Natural killer cell (primary cell): ENCODE data around the gene CLCN4. TPM values are rescaled to one million over a fixed set of nuclear protein-coding genes. Genes with fewer than 3 reads are reported as not detected.

Experiments used
- ATAC-seq, 3 donors: fragments of 150-1000 bp in 2 of 3; fragments of 200-7000 bp in 1 of 3; cut with Tn5 transposase; 1 replicate in 1 of 3; 2 replicates in 2 of 3; pipeline ENCODE4 v1.10.0; 2021; ENCODE audit warnings: mild to moderate bottlenecking in 2 of 3, moderate library complexity in 2 of 3
- DNase-seq, 2 donors: peaks; one replicate each; pipeline versions ENCODE4 v3.0.0 to v3.0.0-alpha.2; 2013 to 2021; ENCODE audit warnings: mixed read lengths in 1 of 2
- H3K27ac ChIP-seq: one replicate; pipeline ENCODE4 v1.5.1; 2013; ENCODE audit warnings: mild to moderate bottlenecking, low read length
- H3K27me3 ChIP-seq: one replicate; pipeline ENCODE4 v1.6.1; 2013; ENCODE audit warnings: low read length; ENCODE audit not compliant: control insufficient read depth, insufficient read depth
- H3K36me3 ChIP-seq: one replicate; pipeline ENCODE4 v1.6.1; 2013; ENCODE audit warnings: low read length; ENCODE audit not compliant: control insufficient read depth, insufficient read depth
- H3K4me1 ChIP-seq: one replicate; pipeline ENCODE4 v1.6.1; 2013; ENCODE audit warnings: low read length; ENCODE audit not compliant: control insufficient read depth, insufficient read depth
- H3K4me3 ChIP-seq: one replicate; pipeline ENCODE4 v1.5.1; 2013; ENCODE audit warnings: low read length
- H3K9me3 ChIP-seq: one replicate; pipeline ENCODE4 v1.6.1; 2013; ENCODE audit warnings: low read length; ENCODE audit not compliant: control insufficient read depth, insufficient read depth
- H3K27ac Mint-ChIP-seq, 2 donors: one replicate each; pipeline ENCODE4 v1.8.0; 2022; ENCODE audit warnings: mild to moderate bottlenecking in 2 of 2, mixed read lengths in 2 of 2, moderate library complexity in 1 of 2
- H3K27me3 Mint-ChIP-seq, 2 donors: one replicate each; pipeline ENCODE4 v1.8.0; 2022; ENCODE audit warnings: low read depth in 2 of 2, mixed read lengths in 2 of 2
- H3K36me3 Mint-ChIP-seq: one replicate; pipeline ENCODE4 v1.8.0; 2022; ENCODE audit warnings: mixed read lengths
- H3K4me1 Mint-ChIP-seq, 2 donors: one replicate each; pipeline ENCODE4 v1.8.0; 2022; ENCODE audit warnings: mixed read lengths in 2 of 2
- H3K4me3 Mint-ChIP-seq: one replicate; pipeline ENCODE4 v1.8.0; 2022; ENCODE audit warnings: mild to moderate bottlenecking, moderate library complexity, mixed read lengths
- H3K9me3 Mint-ChIP-seq, 2 donors: one replicate each; pipeline ENCODE4 v1.8.0; 2022; ENCODE audit warnings: mixed read lengths in 2 of 2
- WGBS: methylation state at CpG from one replicate; pipeline ENCODE4 v1.1.7; 2013; ENCODE audit warnings: missing lambda C conversion rate; ENCODE audit not compliant: insufficient coverage; 5-methylcytosine and 5-hydroxymethylcytosine counted together
- intact Hi-C: fragments of 100-400 bp; cut with micrococcal nuclease; formaldehyde crosslinking; loops from one replicate; pipeline ENCODE4 v1.14.2; 2022
- total RNA-seq, 4 donors: library from RNA; stranded (reverse); fragments of 120-200 nt in 1 of 4; gene quantifications; one replicate each; pipeline versions ENCODE4 v1.2.3 to v1.2.4, GENCODE V29; 2013 to 2022
- TF ChIP-seq, protein P1 (sequence below): fragments of 200-600 bp; IDR thresholded peaks from one replicate; pipeline ENCODE4 v1.8.0; 2022; ENCODE audit warnings: antibody characterized with exemption

The CLCN4 gene
- total RNA-seq, 3 donors from 2014 or later (not counting 1 experiment from before 2014, with no cell fraction given): 0.05 to 0.66 (median 0.23) TPM

DNA sequence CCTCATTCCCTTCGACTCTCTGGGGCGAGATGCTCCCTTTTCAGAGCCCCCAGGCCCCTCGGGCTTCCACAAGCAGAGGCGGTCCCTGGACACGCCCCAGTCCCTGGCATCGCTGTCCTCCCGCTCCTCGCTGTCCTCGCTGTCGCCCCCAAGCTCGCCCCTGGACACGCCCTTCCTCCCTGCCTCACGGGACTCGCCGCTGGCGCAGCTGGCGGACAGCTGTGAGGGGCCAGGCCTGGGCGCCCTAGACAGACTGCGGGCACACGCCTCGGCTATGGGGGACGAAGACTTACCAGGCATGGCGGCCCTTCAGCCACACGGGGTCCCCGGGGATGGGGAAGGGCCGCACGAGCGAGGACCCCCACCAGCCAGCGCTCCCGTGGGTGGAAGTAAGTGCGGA is 39.5 kb upstream of the CLCN4 start:
- H3K27me3 ChIP-seq: no peaks in the 10 kb centered on the region
- no peaks in the 10 kb centered on the region for H3K9me3 ChIP-seq
- H3K27me3 Mint-ChIP-seq: no peaks in the 10 kb centered on the region
- H3K27ac ChIP-seq: no peak overlapping the region
- H3K4me3 ChIP-seq: no peak overlapping the region
- intact Hi-C loops: loop anchor here (5.0 to 10.0 kb wide), 2 partner anchors 230 to 1302 kb away; no protein-coding TSS in a partner anchor
- H3K4me1 ChIP-seq: peaks cover 23% of the 10 kb centered on the region
- H3K9me3 Mint-ChIP-seq: no peaks in the 10 kb centered on the region
- DNase-seq (no peak), ATAC-seq (no peak)
- TF ChIP-seq, protein P1, sequence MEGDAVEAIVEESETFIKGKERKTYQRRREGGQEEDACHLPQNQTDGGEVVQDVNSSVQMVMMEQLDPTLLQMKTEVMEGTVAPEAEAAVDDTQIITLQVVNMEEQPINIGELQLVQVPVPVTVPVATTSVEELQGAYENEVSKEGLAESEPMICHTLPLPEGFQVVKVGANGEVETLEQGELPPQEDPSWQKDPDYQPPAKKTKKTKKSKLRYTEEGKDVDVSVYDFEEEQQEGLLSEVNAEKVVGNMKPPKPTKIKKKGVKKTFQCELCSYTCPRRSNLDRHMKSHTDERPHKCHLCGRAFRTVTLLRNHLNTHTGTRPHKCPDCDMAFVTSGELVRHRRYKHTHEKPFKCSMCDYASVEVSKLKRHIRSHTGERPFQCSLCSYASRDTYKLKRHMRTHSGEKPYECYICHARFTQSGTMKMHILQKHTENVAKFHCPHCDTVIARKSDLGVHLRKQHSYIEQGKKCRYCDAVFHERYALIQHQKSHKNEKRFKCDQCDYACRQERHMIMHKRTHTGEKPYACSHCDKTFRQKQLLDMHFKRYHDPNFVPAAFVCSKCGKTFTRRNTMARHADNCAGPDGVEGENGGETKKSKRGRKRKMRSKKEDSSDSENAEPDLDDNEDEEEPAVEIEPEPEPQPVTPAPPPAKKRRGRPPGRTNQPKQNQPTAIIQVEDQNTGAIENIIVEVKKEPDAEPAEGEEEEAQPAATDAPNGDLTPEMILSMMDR: no peak
- H3K27ac Mint-ChIP-seq: no peak overlapping the region
- no peak overlapping the region for H3K4me3 Mint-ChIP-seq
- peaks cover 6% of the 10 kb centered on the region for H3K36me3 ChIP-seq
- 95% methylated on average over 28 of the region's 31 CpGs for WGBS
- H3K36me3 Mint-ChIP-seq: no peaks in the 10 kb centered on the region
- peaks cover 22 to 28% of the 10 kb centered on the region in 2 donors for H3K4me1 Mint-ChIP-seq

GRCh38 chrX:10117864-10118377 is 38.9 kb upstream of the CLCN4 start:
- ATAC-seq (no peak), DNase-seq (no peak)
- Mint-ChIP-seq H3K36me3 (no peaks in the 10 kb centered on the region), H3K27ac (no peak overlapping the region), H3K4me1 (peaks cover 23 to 31% of the 10 kb centered on the region in 2 donors), H3K4me3 (no peak overlapping the region), H3K27me3 (no peaks in the 10 kb centered on the region), H3K9me3 (no peaks in the 10 kb centered on the region)
- no peak overlapping the region for H3K4me3 ChIP-seq
- H3K4me1 ChIP-seq: peaks cover 24% of the 10 kb centered on the region
- no peak overlapping the region for H3K27ac ChIP-seq
- H3K36me3 ChIP-seq: peaks cover 6% of the 10 kb centered on the region
- H3K9me3 ChIP-seq: no peaks in the 10 kb centered on the region
- 82% methylated on average over 9 of the region's 9 CpGs for WGBS
- intact Hi-C loops: loop anchor here (2.0 to 10.0 kb wide), 3 partner anchors 231 to 1375 kb away; no protein-coding TSS in a partner anchor
- no peaks in the 10 kb centered on the region for H3K27me3 ChIP-seq
- TF ChIP-seq, protein P1: no peak

GRCh38 chrX:10118530-10118929 is 38.2 kb upstream of the CLCN4 start:
- 94% methylated on average over 3 of the region's 4 CpGs for WGBS
- H3K36me3 Mint-ChIP-seq: no peaks in the 10 kb centered on the region
- no peaks in the 10 kb centered on the region for H3K9me3 Mint-ChIP-seq
- Histone ChIP-seq H3K27ac (no peak overlapping the region), H3K4me3 (no peak overlapping the region), H3K9me3 (no peaks in the 10 kb centered on the region), H3K4me1 (peaks cover 24% of the 10 kb centered on the region), H3K27me3 (no peaks in the 10 kb centered on the region), H3K36me3 (peaks cover 6% of the 10 kb centered on the region)
- ATAC-seq (no peak), DNase-seq (no peak)
- H3K4me3 Mint-ChIP-seq: no peak overlapping the region
- H3K4me1 Mint-ChIP-seq: peaks cover 23 to 31% of the 10 kb centered on the region in 2 donors
- no peaks in the 10 kb centered on the region for H3K27me3 Mint-ChIP-seq
- intact Hi-C loops: loop anchor here (2.0 to 10.0 kb wide), 3 partner anchors 231 to 1376 kb away; no protein-coding TSS in a partner anchor
- TF ChIP-seq, protein P1: no peak
- no peak overlapping the region for H3K27ac Mint-ChIP-seq
